ENCODE measurements around the gene DDX27. TPM values are rescaled to one million over a fixed set of nuclear protein-coding genes. Genes with fewer than 3 reads are reported as not detected.

Gene DDX27
- total and polyA plus RNA-seq, 9 of the 15 experiments (the other 6 are each of a cell fraction or from before 2014, with no cell fraction given): 17.9 to 79.3 (median 57.0) TPM

- TF ChIP-seq PRDM10 (IDR thresholded peaks at IDR 0.05; ENCODE audit: partially characterized antibody) (no peak), ZNF316 (IDR thresholded peaks at IDR 0.05) (no peak)
Measured at GRCh38 chr20:49291200-49291599, 72.0 kb downstream of the DDX27 start (continued).

- Histone ChIP-seq H3K36me3 (ENCODE audit: control insufficient read depth, insufficient read depth, low read length) (peaks cover 42% of the 10 kb centered on the region), H3K9ac (ENCODE audit: insufficient read depth in 1 of 2, low read depth in 2 of 2, low read length in 2 of 2) (no peak overlapping the region), H3K27ac (ENCODE audit: extremely low read depth, low read depth, low read length) (peak overlapping the region; percentile 14; the same call in 1 of the 3 replicates), H3K4me2 (ENCODE audit: insufficient read depth, low read length) (no peak overlapping the region), H3K27me3 (ENCODE audit: control insufficient read depth in 2 of 2, insufficient read depth in 2 of 2, low read length in 2 of 2) (no peaks in the 10 kb centered on the region), H3K4me3 (no peak overlapping the region), H3K4me1 (replicated peaks in 1 of 2; ENCODE audit: control insufficient read depth in 2 of 2, insufficient read depth in 2 of 2, low read length in 2 of 2) (peaks cover 0 to 10% of the 10 kb centered on the region in 2 experiments; a peak in 2 of 5 replicates), H3K79me2 (ENCODE audit: control insufficient read depth, insufficient read depth, low read length) (peaks cover 20% of the 10 kb centered on the region), H2AFZ (ENCODE audit: low read depth, low read length) (no peak overlapping the region), H3K9me1 (ENCODE audit: control insufficient read depth, insufficient read depth, low read length) (no peaks in the 10 kb centered on the region), H3K9me3 (replicated peaks; ENCODE audit: control insufficient read depth, insufficient read depth, low read depth, low read length) (no peaks in the 10 kb centered on the region), H4K20me1 (replicated peaks; ENCODE audit: control insufficient read depth, insufficient read depth, low read length) (peaks cover 31% of the 10 kb centered on the region)
- ChIA-PET POLR2A (interaction anchor here (0.6 to 4.3 kb wide), 7 partner anchors 11 to 553 kb away, joined by 3 to 68 read pairs (median 4); partner anchors contain the start of gene ZNFX1), CTCF (ENCODE audit: low intra/inter-chr PET ratio) (no interaction called here)
- intact Hi-C loops (cut with micrococcal nuclease) (no loop called here), in situ Hi-C loops (cut with MboI) (no loop called here)
- ATAC-seq: peak; percentile 24
- WGBS (ENCODE audit: insufficient coverage, low coverage, missing lambda C conversion rate): 46% methylated on average over 3 of the region's 3 CpGs
- peak in 1 of 4 experiments; percentile 45 for DNase-seq (ENCODE audit: extremely low read depth in 1 of 4, low spot score in 3 of 4)
- no TSS peak for BruUV-seq (replicated peaks)
- FAIRE-seq: no peak
- TF ChIP-seq ARID1B (IDR thresholded peaks at IDR 0.05) (peak; percentile 53), ZNF407 (IDR thresholded peaks at IDR 0.05; ENCODE audit: low read depth) (no peak), TAL1 (IDR thresholded peaks at IDR 0.05) (peak; percentile 20; the same call in 1 of the 2 replicates), FOXA1 (IDR thresholded peaks at IDR 0.05; ENCODE audit: borderline replicate concordance) (no peak), TCF3 (CRISPR knock-in tag; IDR thresholded peaks at IDR 0.05) (peak; percentile 55), FOSL1 (tag; conservative IDR thresholded peaks at IDR 0.05) (no peak), BRF1 (IDR thresholded peaks at IDR 0.05; ENCODE audit: borderline replicate concordance, extremely low read depth, insufficient read length) (no peak), LCOR (CRISPR knock-in tag; IDR thresholded peaks at IDR 0.05) (no peak), RFX1 (IDR thresholded peaks at IDR 0.05) (no peak)
Measured at GRCh38 chr20:49292010-49292409, 72.8 kb downstream of the DDX27 start.
